ENCODE results near the gene APP.

APP gene

GRCh38 chr21:25974964-25975363, 195.6 kb downstream of the APP start:
- DNase-seq (ENCODE audit: low read depth) = no peak

DNA sequence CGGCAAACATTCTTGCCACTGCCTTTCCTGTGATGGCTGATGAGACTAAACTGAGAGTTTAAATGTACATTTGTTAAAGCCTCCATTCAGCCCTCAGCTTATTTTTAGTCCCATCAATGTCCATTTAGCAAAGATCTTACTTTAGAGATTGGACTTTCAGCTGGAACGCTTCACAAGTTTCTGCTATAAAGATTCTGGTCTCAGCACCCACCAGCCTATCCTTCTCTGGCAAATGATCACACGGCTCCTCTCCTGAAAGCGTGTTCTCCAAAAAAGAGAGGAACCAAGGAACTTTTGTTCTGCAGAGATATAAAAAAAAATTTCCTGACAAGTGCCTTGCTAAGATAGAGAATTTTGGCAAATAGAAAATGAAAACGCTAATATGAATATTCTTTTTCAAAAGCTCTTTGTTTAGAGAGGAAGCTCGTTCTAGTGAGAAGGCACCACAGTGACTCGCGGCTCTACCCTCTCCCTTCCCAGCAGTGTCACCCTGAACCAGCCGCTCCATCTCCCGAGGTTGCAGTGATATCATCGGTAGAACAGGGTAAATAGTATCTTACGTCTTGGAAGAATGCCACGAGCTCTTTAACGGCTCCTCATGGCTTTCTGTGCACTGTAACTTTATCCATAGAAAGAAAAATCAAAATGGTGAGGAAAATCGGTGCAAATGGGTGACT, 200.2 kb downstream of the APP start:
- no peak for DNase-seq (ENCODE audit: low read depth)

DNA sequence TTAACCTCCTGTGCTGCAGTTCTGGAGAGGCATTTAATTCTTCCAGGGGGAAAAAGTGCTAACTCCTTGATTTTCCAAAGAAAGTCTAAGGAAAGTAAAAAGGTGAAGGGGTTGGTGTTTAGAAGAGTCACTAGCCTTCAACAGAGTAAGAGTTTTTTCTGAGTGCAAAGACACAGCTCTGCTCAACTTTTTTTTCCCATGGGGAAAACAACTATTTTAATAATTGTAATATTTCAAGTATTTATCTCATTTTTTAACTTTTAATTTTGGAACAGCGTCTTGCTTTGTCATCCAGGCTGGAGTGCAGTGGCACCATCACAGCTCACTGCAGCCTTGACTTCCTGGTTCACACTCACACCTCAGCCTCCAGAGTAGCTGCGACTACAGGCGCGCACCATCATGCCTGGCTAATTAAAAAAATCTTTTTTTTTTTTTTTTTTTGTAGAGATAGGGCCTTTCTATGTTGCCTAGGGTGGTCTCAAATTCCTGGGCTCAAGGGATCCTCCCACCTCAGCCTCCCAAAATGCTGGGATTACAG, 202.6 kb downstream of the APP start:
- DNase-seq (ENCODE audit: low read depth) = no peak

GRCh38 chr21:25967181-25967900, 203.2 kb downstream of the APP start:
- no peak for DNase-seq (ENCODE audit: low read depth)

DNA sequence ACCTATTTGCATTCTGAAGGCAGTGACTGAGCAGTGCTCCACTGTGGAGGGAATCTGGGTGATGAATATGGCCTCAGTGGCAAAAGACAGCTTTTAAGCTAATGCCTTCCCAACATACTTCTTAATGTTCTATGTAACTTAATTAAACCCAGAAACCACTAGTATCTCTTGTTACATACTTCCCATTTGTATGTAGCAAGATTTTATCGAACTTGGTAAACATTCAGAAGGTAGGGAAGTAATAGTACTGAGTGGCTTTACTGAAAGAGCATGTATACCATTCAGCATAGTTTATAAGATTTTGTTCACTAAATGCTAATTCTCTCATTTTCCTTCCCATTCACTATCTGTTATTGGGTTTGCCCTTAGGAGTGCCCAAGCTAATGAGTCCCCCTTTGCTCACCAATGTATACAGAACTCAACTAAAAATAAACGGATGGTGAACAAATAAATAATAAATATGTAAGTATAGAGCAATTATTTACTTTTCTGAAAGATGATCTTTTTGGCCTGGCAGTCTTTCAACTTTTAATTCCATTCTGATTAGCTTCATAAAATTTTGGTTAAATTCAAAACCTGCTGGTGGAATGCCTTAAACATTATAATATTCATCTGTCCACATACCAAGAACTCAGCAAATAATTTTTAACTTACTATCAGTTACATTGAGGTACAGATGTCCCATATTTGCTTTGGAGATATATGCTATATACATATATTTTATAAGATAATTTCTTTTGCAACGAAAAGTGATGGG, 204.4 kb downstream of the APP start:
- no peak for DNase-seq (ENCODE audit: low read depth)

- DNase-seq (ENCODE audit: low read depth) = no peak
These were observed 205.6 kb downstream of the APP start for GRCh38 chr21:25964926-25965325.

DNA sequence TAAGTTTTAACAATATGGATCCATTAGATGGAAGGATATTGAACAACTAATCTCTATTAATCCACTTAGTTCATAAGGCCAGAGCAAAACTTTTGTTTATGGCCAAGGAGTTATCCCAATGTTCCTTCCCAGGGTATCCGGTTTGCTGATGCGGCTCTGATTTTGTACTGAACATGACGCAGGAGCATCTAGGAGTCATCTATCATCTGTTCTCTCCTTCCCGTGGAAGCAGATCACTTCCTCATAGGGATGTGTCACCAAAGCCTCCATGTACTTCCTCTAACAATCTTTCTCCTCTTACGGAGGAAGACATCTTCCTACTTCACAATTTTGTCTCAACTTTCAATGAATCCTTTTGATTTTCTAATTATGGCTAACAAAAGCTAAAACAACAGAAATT, 206.6 kb downstream of the APP start:
- no peak for DNase-seq (ENCODE audit: low read depth)

DNA sequence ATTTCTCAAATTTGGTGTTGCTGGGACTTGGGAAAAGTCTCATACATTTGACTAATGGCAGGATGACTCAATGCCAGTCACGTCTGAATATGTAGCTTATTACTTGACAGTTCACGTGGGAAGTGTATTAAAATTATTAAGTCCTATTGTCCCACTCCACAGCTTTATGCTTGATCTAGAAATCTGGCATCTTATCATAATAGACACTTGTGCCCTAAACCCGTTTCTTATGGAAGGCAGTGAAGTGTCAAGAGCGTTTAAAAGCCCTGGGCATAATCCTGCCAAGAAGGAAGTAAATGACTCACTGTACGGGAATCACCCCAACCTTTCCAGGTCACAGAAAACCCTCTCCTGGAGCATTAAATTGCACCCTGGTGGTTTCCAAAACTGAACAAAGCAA, 207.4 kb downstream of the APP start:
- DNase-seq (ENCODE audit: low read depth) = peak; percentile 42

DNA sequence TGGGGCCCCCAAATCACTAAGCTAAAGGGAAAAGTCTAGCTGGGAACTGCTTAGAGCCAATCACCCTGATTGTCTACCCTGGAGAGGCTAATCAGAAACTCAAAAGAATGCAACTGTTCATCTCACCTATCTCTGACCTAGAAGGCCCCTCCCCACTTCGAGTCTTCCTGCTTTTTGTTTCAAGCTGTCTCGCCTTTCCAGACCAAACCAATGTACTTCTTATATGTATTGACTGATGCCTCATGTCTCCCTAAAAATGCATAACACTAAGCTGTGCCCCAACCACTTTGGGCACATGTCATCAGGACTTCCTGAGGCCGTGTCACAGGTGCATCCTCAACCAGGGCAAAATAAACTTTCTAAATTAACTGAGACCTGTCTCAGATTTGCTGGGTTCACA, 209.5 kb downstream of the APP start:
- no peak for DNase-seq (ENCODE audit: low read depth)

- no peak for DNase-seq (ENCODE audit: low read depth)
These were observed 210.2 kb downstream of the APP start for GRCh38 chr21:25960402-25960801.

DNA sequence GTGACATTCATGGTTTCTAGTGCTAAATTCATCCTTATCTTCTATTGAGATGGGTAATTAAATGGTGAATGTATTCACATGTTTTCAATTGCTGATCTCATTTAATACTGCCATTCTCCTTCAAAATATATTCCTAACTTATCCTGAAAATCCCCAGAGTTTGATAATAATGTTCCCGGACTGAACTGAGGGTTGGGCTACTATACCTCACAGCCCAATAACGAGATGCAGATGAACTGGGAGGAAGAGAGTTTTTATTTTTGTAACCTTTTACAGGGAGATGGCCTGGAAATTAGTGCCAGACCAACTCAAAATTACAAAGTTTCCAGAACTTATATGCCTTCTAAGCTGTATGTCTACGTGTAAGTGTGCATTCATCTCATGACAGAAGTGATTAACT, 210.8 kb downstream of the APP start:
- no peak for DNase-seq (ENCODE audit: low read depth)

GRCh38 chr21:25956993-25957714, 213.4 kb downstream of the APP start:
- DNase-seq (ENCODE audit: low read depth) = peak; percentile 25

- no peak for DNase-seq (ENCODE audit: low read depth)
These were observed 214.9 kb downstream of the APP start for GRCh38 chr21:25955646-25956045.

DNA sequence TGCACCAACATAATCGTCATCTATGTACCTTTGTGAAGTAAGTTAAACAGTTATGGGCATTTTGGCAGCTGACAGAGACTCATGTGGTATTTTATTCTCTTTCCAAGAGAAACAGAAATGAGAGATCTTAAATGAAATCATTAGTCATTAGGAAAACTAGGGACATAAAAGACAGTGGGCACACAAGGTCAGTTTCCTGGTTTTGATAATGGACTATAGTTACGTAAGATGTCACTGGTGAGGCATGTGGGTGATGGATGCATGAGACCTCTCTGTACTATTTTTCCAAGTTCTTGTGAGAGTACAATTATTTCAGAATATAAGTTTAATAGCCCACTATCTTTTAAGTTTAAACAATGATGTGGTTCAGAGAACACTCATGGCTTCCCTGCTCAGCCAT, 216.9 kb downstream of the APP start:
- DNase-seq (ENCODE audit: low read depth) = no peak

GRCh38 chr21:25953196-25953595, 217.4 kb downstream of the APP start:
- DNase-seq (ENCODE audit: low read depth) = no peak

DNA sequence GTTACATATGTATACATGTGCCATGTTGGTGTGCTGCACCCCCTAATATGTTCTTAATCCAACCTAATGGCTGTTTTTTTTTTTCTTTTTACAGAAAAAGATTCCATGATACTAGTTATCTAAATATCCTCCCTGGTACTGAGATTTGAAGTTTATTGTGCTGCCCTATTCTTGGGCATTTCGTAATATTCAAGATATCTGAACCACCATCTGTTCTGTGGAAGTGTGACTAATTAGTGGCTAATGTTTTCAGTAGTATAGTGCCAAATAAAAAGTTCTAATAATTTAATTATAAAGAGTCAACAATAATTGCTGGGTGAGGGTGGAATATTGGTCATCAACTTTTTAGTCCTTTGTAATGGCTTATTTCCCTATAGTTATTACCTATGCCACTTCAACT, 218.3 kb downstream of the APP start:
- no peak for DNase-seq (ENCODE audit: low read depth)

- no peak for DNase-seq (ENCODE audit: low read depth)
These were observed 220.9 kb downstream of the APP start for GRCh38 chr21:25949701-25950100.

DNA sequence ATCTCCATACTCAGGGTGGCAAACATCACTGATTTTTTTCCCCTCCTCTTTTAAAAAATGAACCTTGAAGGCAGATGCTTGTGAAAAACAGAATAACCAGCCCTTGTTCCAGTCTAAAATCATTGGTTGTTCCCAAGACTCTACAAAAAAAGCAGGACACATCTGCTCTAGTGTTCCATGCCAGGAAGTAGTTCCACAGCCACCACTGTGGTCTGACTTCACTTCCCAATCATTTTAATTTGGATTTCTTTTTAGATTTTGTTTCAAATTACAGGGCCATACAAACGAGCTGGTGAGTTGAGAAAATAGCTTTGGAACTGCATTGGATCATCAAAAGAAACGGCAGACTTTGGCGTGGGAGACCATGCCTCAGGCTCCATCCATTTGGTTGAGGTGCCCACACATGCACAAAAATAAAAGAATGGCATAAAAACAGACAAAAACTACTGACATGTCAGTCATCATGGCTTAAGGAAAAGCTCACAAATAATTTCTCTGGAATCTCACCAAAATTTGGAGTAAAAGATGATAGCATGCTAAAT, 225.8 kb downstream of the APP start:
- DNase-seq (ENCODE audit: low read depth) = no peak

- no peak for DNase-seq (ENCODE audit: low read depth)
These were observed 226.5 kb downstream of the APP start for GRCh38 chr21:25944082-25944481.

- DNase-seq (ENCODE audit: low read depth) = no peak
These were observed 228.4 kb downstream of the APP start for GRCh38 chr21:25942135-25942534.

GRCh38 chr21:25939396-25939761, 231.2 kb downstream of the APP start:
- no peak for DNase-seq (ENCODE audit: low read depth)

Data from HS-5 (cell line).